GM18861 (cell line): Measurements from ENCODE around the gene FAM90A1.
"Not testable (repeated sequence)": the region's sequence is repeated elsewhere in the genome, so short reads cannot be mapped to it uniquely, and the experiment has no call there.

Experiments
- ATAC-seq: cut with Tn5 transposase; IDR thresholded peaks from one replicate; pipeline ENCODE4 v1.9.1; 2021; ENCODE audit not compliant: unreplicated experiment

FAM90A1 gene, protein sequence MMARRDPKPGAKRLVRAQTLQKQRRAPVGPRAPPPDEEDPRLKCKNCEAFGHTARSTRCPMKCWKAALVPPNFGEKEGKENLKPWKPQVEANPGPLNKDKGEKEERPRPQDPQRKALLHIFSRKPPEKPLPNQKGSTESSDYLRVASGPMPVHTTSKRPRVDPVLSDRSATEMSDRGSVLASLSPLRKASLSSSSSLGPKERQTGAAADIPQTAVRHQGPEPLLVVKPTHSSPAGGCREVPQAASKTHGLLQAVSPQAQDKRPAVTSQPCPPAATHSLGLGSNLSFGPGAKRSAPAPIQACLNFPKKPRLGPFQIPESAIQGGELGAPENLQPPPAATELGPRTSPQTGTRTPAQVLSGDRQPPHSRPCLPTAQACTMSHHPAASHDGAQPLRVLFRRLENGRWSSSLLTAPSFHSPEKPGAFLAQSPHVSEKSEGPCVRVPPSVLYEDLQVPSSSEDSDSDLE

GRCh38 chr12:8226992-8227731, at the start of gene FAM90A1:
Gene FAM90A1, minus strand, starts transcription at chr12:8227618. Its CDS starts 2,786 bp downstream, at chr12:8224832.
- not testable (repeated sequence) for ATAC-seq

DNA sequence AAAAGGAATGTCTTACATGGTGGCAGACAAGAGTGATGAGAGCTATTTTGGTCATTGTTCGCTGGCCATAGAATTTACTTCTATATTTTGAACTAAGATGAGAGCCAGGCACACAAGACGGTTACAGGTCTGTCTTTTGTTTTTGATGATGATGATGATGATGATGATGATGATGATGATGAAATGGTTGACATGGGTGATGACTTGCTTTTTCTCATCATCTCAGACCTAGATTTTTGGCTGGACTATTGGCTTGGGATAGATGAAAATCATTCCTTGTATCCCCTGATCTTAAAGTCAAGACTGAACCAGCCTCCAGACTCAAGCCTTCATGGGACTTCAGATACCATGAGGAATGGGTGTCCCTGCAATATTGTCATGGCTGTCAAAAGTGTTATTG, 49.0 kb upstream of the FAM90A1 start:
- ATAC-seq: not testable (repeated sequence)

- not testable (repeated sequence) for ATAC-seq
Observed at GRCh38 chr12:8266706-8267105, 39.3 kb upstream of the FAM90A1 start.

DNA sequence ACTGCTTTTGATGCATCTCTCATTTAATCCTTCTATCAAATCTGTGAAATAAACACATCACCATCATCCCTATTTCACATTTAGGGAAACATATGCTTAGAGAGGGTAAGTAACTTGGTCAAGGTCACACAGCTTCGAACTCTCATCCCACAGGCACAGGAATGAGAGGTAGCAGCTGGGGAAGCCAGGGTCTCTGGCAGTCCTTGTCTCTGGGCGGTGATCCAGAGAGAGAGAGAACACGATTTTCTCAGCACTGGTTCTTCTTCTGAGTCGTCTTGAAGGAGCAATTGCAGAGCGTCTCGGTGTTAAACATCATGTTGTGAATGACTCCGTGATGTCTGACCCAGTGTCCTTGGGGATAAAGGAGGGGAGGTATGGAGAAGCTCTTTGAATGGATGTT, 36.8 kb upstream of the FAM90A1 start:
- ATAC-seq: not testable (repeated sequence)

GRCh38 chr12:8261111-8261554, 33.7 kb upstream of the FAM90A1 start:
- ATAC-seq: not testable (repeated sequence)

- not testable (repeated sequence) for ATAC-seq
Observed at GRCh38 chr12:8256356-8256755, 28.9 kb upstream of the FAM90A1 start.

- ATAC-seq: not testable (repeated sequence)
Observed at GRCh38 chr12:8254705-8255104, 27.3 kb upstream of the FAM90A1 start.

- not testable (repeated sequence) for ATAC-seq
Observed at GRCh38 chr12:8252056-8252818, 24.8 kb upstream of the FAM90A1 start.

GRCh38 chr12:8251616-8252015, 24.2 kb upstream of the FAM90A1 start:
- not testable (repeated sequence) for ATAC-seq

GRCh38 chr12:8246941-8247535, 19.6 kb upstream of the FAM90A1 start:
- not testable (repeated sequence) for ATAC-seq

DNA sequence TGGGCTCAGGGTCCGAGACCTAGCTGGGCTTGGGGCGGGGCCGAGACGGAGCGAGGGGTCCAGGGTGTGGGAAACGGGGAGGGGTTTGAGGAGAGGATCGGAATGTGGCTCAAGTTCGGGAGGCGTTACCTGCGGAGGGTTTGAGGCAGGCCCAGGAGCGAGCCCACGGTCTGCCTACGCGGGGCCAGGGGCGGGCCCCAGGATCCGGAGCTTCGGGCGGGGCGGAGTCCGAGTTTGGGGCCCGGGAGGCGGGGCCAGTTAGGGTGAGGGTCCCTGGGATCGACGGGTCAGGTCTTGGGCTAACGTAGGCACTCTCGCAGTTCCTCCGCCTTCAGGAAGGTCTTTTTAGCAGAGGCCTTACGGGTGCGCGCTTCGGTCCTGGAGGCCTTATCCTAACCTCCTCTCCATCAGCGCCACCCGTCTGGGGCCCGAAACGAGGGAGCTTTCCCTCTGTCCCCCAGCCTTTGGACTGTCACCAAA, 16.3 kb upstream of the FAM90A1 start:
- not testable (repeated sequence) for ATAC-seq

GRCh38 chr12:8242880-8243681, 15.7 kb upstream of the FAM90A1 start:
- ATAC-seq: peak; percentile 56

- not testable (repeated sequence) for ATAC-seq
Observed at GRCh38 chr12:8242622-8242879, 15.1 kb upstream of the FAM90A1 start.

- not testable (repeated sequence) for ATAC-seq
Observed at GRCh38 chr12:8241917-8242621, 14.7 kb upstream of the FAM90A1 start.

GRCh38 chr12:8240340-8241114, 13.1 kb upstream of the FAM90A1 start:
- ATAC-seq: not testable (repeated sequence)

DNA sequence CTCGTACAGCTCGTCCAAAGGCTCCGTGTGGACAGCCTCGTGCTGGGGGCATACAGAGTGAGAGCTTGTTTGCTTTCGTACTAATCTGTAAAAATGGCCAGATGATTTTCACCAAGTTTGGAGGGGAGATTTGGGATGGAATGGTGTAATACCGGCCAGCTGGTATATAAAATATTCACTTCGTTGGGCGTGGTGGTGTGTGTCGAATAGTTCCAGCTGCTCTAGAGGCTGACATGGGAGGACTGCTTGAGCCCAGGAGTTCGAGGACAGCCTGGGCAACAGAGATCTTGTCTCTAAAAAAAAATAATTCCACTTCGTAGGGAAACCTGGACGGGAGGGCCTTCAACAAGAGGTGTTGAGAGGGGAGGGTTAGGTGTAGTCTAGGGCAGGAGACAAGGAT, 9.6 kb upstream of the FAM90A1 start:
- not testable (repeated sequence) for ATAC-seq

DNA sequence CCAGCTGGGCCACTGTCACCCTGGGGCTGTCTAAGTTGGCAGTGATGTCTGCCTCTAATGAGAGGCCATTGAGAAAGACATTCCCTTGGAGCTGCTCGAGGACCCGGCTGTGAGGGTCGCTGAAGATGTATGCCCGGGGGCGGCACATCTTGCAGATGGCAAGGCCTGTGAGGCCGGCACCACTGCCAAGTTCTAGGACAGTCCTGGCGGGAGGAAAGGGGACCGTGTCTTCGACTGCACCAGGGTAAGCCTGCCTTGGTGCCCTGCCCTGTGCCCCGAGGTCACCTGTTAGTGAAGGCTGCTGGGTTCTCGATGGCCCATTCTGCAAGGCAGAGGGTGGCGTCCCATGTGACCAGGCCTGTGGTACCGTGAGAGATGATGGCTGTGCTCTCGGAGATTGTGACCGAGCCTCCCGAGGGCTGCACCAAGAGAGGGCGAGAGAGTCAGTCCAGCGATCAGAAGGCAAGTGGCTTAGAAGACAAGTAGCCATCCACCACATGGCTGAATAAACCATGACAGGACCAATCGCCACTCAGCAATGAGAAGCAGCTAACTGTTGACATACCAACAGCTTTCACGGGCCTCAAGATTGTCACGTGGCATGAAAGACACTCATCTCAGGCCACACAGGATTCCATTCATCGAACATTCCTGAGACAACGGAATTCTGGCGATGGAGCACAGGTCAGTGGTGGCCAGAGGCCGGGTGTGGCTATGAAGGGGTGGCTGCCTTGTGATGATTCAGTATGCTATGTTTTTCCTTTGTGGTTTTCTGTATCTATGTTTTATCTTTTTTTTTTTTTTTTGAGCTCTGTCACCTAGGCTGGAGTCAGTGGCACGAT, 8.1 kb upstream of the FAM90A1 start:
- not testable (repeated sequence) for ATAC-seq

DNA sequence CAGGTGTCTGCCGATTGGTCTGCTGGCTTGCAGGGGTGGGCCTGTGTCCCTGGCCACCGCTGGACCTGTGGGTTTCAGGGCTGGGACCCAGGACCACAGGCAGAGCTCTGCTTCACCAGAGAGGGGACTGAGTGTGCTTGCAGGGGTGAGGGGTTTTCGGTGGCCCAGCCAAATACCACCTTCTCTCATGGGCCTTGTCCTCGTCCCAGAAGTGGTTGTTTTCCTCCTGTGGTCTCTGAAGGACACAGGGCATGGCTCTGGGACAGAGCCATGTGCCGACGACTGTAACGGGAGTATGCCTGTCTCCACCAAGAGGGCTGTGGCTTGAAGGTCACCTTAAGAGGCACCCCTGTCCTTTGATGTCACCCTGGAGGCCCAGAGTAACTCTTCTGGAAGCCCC, 7.3 kb upstream of the FAM90A1 start:
- ATAC-seq: not testable (repeated sequence)
